ENCODE data around the gene MYL3. TPM values are rescaled to one million over a fixed set of nuclear protein-coding genes. Genes with fewer than 3 reads are reported as not detected.

MYL3 gene
- total RNA-seq, 5 donors from 2014 or later (not counting 1 experiment from before 2014, with no cell fraction given), result not detected

GRCh38 chr3:46881596-46882376 lies 18.5 kb upstream of the MYL3 start:
- DNase-seq (peak in 10 of 35 experiments; percentile 14 to 32 (median 26)), ATAC-seq (replicated peaks in 1 of 4) (peak; percentile 49 to 59 (median 54))
- Histone ChIP-seq H3K36me3 (ENCODE audit: control insufficient read depth in 2 of 2, extremely low read depth in 1 of 2, insufficient read depth in 1 of 2, low read length in 1 of 2) (no peaks in the 10 kb centered on the region), H3K27me3 (replicated peaks in 1 of 2; ENCODE audit: control insufficient read depth in 2 of 2, extremely low read depth in 1 of 2, insufficient read depth in 2 of 2, low read length in 1 of 2) (peaks cover 7 to 72% of the 10 kb centered on the region in 2 experiments), H3K4me3 (ENCODE audit: control insufficient read depth in 1 of 2, extremely low read depth in 1 of 2, low read length in 1 of 2) (peak overlapping the region; percentile 21 to 69), H3K27ac (ENCODE audit: low read length) (no peak overlapping the region), H3K9me3 (no peaks in the 10 kb centered on the region), H3K4me1 (ENCODE audit: control insufficient read depth in 1 of 2, extremely low read depth in 1 of 2, insufficient read depth in 2 of 2, low read length in 2 of 2) (peaks cover 0 to 18% of the 10 kb centered on the region in 2 experiments)
- Mint-ChIP-seq H3K36me3 (no peaks in the 10 kb centered on the region), H3K9me3 (no peaks in the 10 kb centered on the region), H3K27me3 (peaks cover 19 to 49% of the 10 kb centered on the region in 2 donors), H3K4me3 (peak overlapping the region; percentile 55 to 60 (median 60)), H3K4me1 (peaks cover 4 to 15% (median 7%) of the 10 kb centered on the region in 3 donors), H3K27ac (no peak overlapping the region)
- ChIA-PET CTCF (no interaction called here), POLR2A (no interaction called here)
- WGBS (ENCODE audit: insufficient coverage), result 7% methylated on average over 63 of the region's 83 CpGs

GRCh38 chr3:46880884-46881595 lies 17.8 kb upstream of the MYL3 start:
- no peak for DNase-seq
- peaks cover 0 to 18% of the 10 kb centered on the region in 2 experiments for H3K4me1 ChIP-seq (ENCODE audit: control insufficient read depth in 1 of 2, extremely low read depth in 1 of 2, insufficient read depth in 2 of 2, low read length in 2 of 2)
- Mint-ChIP-seq H3K27me3 (peaks cover 19 to 49% of the 10 kb centered on the region in 2 donors), H3K27ac (no peak overlapping the region), H3K4me1 (peaks cover 4 to 15% (median 7%) of the 10 kb centered on the region in 3 donors), H3K4me3 (peak overlapping the region; percentile 56 to 61 (median 60)), H3K36me3 (no peaks in the 10 kb centered on the region), H3K9me3 (no peaks in the 10 kb centered on the region)
- WGBS (ENCODE audit: insufficient coverage), result 50% methylated on average over 18 of the region's 29 CpGs
- no peaks in the 10 kb centered on the region for H3K36me3 ChIP-seq (ENCODE audit: control insufficient read depth in 2 of 2, extremely low read depth in 1 of 2, insufficient read depth in 1 of 2, low read length in 1 of 2)
- no peaks in the 10 kb centered on the region for H3K9me3 ChIP-seq
- peaks cover 7 to 73% of the 10 kb centered on the region in 2 experiments for H3K27me3 ChIP-seq (replicated peaks in 1 of 2; ENCODE audit: control insufficient read depth in 2 of 2, extremely low read depth in 1 of 2, insufficient read depth in 2 of 2, low read length in 1 of 2)
- ChIA-PET CTCF (no interaction called here), POLR2A (interaction anchor here in 1 of 2 donors (0.6 kb wide), 1 partner anchor 180 kb away, joined by 4 read pairs; the partner anchor contains the start of gene TMIE)
- no peak for ATAC-seq (replicated peaks in 1 of 4)
- no peak overlapping the region for H3K27ac ChIP-seq (ENCODE audit: low read length)
- no peak overlapping the region for H3K4me3 ChIP-seq (ENCODE audit: control insufficient read depth in 1 of 2, extremely low read depth in 1 of 2, low read length in 1 of 2)

- no peak for ATAC-seq (replicated peaks in 1 of 4)
- Histone ChIP-seq H3K27me3 (replicated peaks in 1 of 2; ENCODE audit: control insufficient read depth in 2 of 2, extremely low read depth in 1 of 2, insufficient read depth in 2 of 2, low read length in 1 of 2) (peaks cover under 1 to 67% of the 10 kb centered on the region in 2 experiments), H3K9me3 (no peaks in the 10 kb centered on the region), H3K4me1 (ENCODE audit: control insufficient read depth in 1 of 2, extremely low read depth in 1 of 2, insufficient read depth in 2 of 2, low read length in 2 of 2) (peaks cover 3 to 25% of the 10 kb centered on the region in 2 experiments), H3K27ac (ENCODE audit: low read length) (no peak overlapping the region), H3K36me3 (ENCODE audit: control insufficient read depth in 2 of 2, extremely low read depth in 1 of 2, insufficient read depth in 1 of 2, low read length in 1 of 2) (no peaks in the 10 kb centered on the region), H3K4me3 (ENCODE audit: control insufficient read depth in 1 of 2, extremely low read depth in 1 of 2, low read length in 1 of 2) (no peak overlapping the region)
- Mint-ChIP-seq H3K4me1 (peaks cover 10 to 17% (median 13%) of the 10 kb centered on the region in 3 donors), H3K9me3 (no peaks in the 10 kb centered on the region), H3K27me3 (peaks cover 16 to 29% of the 10 kb centered on the region in 2 donors), H3K36me3 (no peaks in the 10 kb centered on the region), H3K27ac (no peak overlapping the region), H3K4me3 (no peak overlapping the region)
- POLR2A ChIA-PET, result no interaction called here
- WGBS (ENCODE audit: insufficient coverage), result no CpG with 5 or more reads among the region's 2 CpGs
- CTCF ChIA-PET, result no interaction called here
- no peak for DNase-seq
Observed at GRCh38 chr3:46878781-46879436, 15.7 kb upstream of the MYL3 start.

- H3K27ac Mint-ChIP-seq, result no peak within 1 kb of the TSS
- Histone ChIP-seq H3K9me3 (no peaks in the 10 kb centered on the region), H3K4me3 (ENCODE audit: control insufficient read depth in 1 of 2, extremely low read depth in 1 of 2, low read length in 1 of 2) (no peak within 1 kb of the TSS), H3K27ac (ENCODE audit: low read length) (no peak within 1 kb of the TSS), H3K27me3 (replicated peaks in 1 of 2; ENCODE audit: control insufficient read depth in 2 of 2, extremely low read depth in 1 of 2, insufficient read depth in 2 of 2, low read length in 1 of 2) (peaks cover 0 to 70% of the 10 kb centered on the region in 2 experiments), H3K36me3 (ENCODE audit: control insufficient read depth in 2 of 2, extremely low read depth in 1 of 2, insufficient read depth in 1 of 2, low read length in 1 of 2) (no peaks in the 10 kb centered on the region), H3K4me1 (ENCODE audit: control insufficient read depth in 1 of 2, extremely low read depth in 1 of 2, insufficient read depth in 2 of 2, low read length in 2 of 2) (peaks cover 7 to 20% of the 10 kb centered on the region in 2 experiments)
- no peaks in the 10 kb centered on the region for H3K36me3 Mint-ChIP-seq
- DNase-seq (no peak), ATAC-seq (replicated peaks in 1 of 4) (no peak)
- ChIA-PET CTCF (no interaction called here), POLR2A (no interaction called here)
- WGBS (ENCODE audit: insufficient coverage), result 61% methylated on average over 4 of the region's 7 CpGs
- no peaks in the 10 kb centered on the region for H3K9me3 Mint-ChIP-seq
- no peak within 1 kb of the TSS for H3K4me3 Mint-ChIP-seq
- H3K4me1 Mint-ChIP-seq, result peaks cover 12 to 24% (median 14%) of the 10 kb centered on the region in 3 donors
- peaks cover 12 to 26% of the 10 kb centered on the region in 2 donors for H3K27me3 Mint-ChIP-seq
Observed at GRCh38 chr3:46877406-46878125, 14.3 kb upstream of the MYL3 start, which contains the start of gene PTH1R. TSS of gene PTH1R (plus strand) at chr3:46877721. CDS start at chr3:46883560, 5,839 bp downstream.

GRCh38 chr3:46876313-46877300 lies 13.4 kb upstream of the MYL3 start:
- 89% methylated on average over 3 of the region's 10 CpGs for WGBS (ENCODE audit: insufficient coverage)
- H3K9me3 Mint-ChIP-seq, result no peaks in the 10 kb centered on the region
- ChIA-PET POLR2A (no interaction called here), CTCF (no interaction called here)
- no peak overlapping the region for H3K4me3 Mint-ChIP-seq
- H3K27ac Mint-ChIP-seq, result no peak overlapping the region
- ATAC-seq (replicated peaks in 1 of 4) (no peak), DNase-seq (no peak)
- peaks cover 0 to 71% of the 10 kb centered on the region in 2 experiments for H3K27me3 ChIP-seq (replicated peaks in 1 of 2; ENCODE audit: control insufficient read depth in 2 of 2, extremely low read depth in 1 of 2, insufficient read depth in 2 of 2, low read length in 1 of 2)
- peaks cover 7 to 13% of the 10 kb centered on the region in 2 experiments for H3K4me1 ChIP-seq (ENCODE audit: control insufficient read depth in 1 of 2, extremely low read depth in 1 of 2, insufficient read depth in 2 of 2, low read length in 2 of 2)
- peaks cover 12 to 22% of the 10 kb centered on the region in 2 donors for H3K27me3 Mint-ChIP-seq
- no peak overlapping the region for H3K27ac ChIP-seq (ENCODE audit: low read length)
- H3K4me1 Mint-ChIP-seq, result peaks cover 10 to 24% (median 13%) of the 10 kb centered on the region in 3 donors
- H3K9me3 ChIP-seq, result no peaks in the 10 kb centered on the region
- H3K36me3 Mint-ChIP-seq, result no peaks in the 10 kb centered on the region
- H3K4me3 ChIP-seq (ENCODE audit: control insufficient read depth in 1 of 2, extremely low read depth in 1 of 2, low read length in 1 of 2), result no peak overlapping the region
- H3K36me3 ChIP-seq (ENCODE audit: control insufficient read depth in 2 of 2, extremely low read depth in 1 of 2, insufficient read depth in 1 of 2, low read length in 1 of 2), result no peaks in the 10 kb centered on the region

Measured in T-cell (primary cell).